GM21723 (cell line): Measurements from ENCODE around the gene WBP1L.
"Not testable (repeated sequence)": the region's sequence is repeated elsewhere in the genome, so short reads cannot be mapped to it uniquely, and the experiment has no call there.

ENCODE experiments used
- ATAC-seq: cut with Tn5 transposase; IDR thresholded peaks from one replicate; pipeline ENCODE4 v1.9.1; 2021; ENCODE audit warnings: mild to moderate bottlenecking, moderate library complexity; ENCODE audit not compliant: unreplicated experiment

Gene WBP1L

GRCh38 chr10:102721954-102722353, 21.8 kb upstream of the WBP1L start:
- ATAC-seq, result no peak

GRCh38 chr10:102723989-102724388, 19.8 kb upstream of the WBP1L start:
- no peak for ATAC-seq

GRCh38 chr10:102726274-102726673, 17.5 kb upstream of the WBP1L start:
- ATAC-seq, result no peak

- ATAC-seq, result no peak
Measured at GRCh38 chr10:102727037-102727818, 16.5 kb upstream of the WBP1L start.

- no peak for ATAC-seq
Measured at GRCh38 chr10:102729029-102730026, 14.4 kb upstream of the WBP1L start.

GRCh38 chr10:102731222-102731800, 12.4 kb upstream of the WBP1L start:
- no peak for ATAC-seq

GRCh38 chr10:102732661-102733060, 11.1 kb upstream of the WBP1L start:
- ATAC-seq, result no peak

- ATAC-seq, result no peak
Measured at GRCh38 chr10:102735065-102735562, 8.6 kb upstream of the WBP1L start.

- no peak for ATAC-seq
Measured at GRCh38 chr10:102738692-102739121, 5.0 kb upstream of the WBP1L start.

GRCh38 chr10:102740229-102740628, 3.5 kb upstream of the WBP1L start:
- no peak for ATAC-seq

- no peak for ATAC-seq
Measured at GRCh38 chr10:102741726-102742237, 2.0 kb upstream of the WBP1L start.

- not testable (repeated sequence) for ATAC-seq
Measured at GRCh38 chr10:102742313-102742712, 1.4 kb upstream of the WBP1L start.

GRCh38 chr10:102743078-102743587, 615 bp upstream of the WBP1L start:
- ATAC-seq, result no peak

- no peak for ATAC-seq
Measured at GRCh38 chr10:102744374-102745051, 765 bp downstream of the WBP1L start.

- no peak for ATAC-seq
Measured at GRCh38 chr10:102745157-102745556, 1.4 kb downstream of the WBP1L start.

GRCh38 chr10:102752266-102752930, 8.7 kb downstream of the WBP1L start:
- ATAC-seq, result no peak

GRCh38 chr10:102752934-102753664, 9.4 kb downstream of the WBP1L start:
- no peak for ATAC-seq

GRCh38 chr10:102753718-102754117, 10.0 kb downstream of the WBP1L start:
- ATAC-seq, result no peak

GRCh38 chr10:102757323-102757722, 13.6 kb downstream of the WBP1L start:
- ATAC-seq, result no peak
